Stimulated activated naive CD8-positive, alpha-beta T cell treated with anti-CD3 and anti-CD28 coated beads, Interleukin-15, Interleukin-2, amounts not matched to agents 100 U/mL and 50 U/mL, for 24 hours (primary cell): ENCODE measurements around the gene METRNL.
A peak's percentile ranks its signal among the peaks of the same experiment; 100 is the strongest.

Experiments
- ATAC-seq: fragments of 150-1000 bp; cut with Tn5 transposase; one replicate; pipeline ENCODE4 v1.10.0; 2021
- DNase-seq: peaks from one replicate; pipeline ENCODE4 v3.0.0; 2021

Gene METRNL

DNA sequence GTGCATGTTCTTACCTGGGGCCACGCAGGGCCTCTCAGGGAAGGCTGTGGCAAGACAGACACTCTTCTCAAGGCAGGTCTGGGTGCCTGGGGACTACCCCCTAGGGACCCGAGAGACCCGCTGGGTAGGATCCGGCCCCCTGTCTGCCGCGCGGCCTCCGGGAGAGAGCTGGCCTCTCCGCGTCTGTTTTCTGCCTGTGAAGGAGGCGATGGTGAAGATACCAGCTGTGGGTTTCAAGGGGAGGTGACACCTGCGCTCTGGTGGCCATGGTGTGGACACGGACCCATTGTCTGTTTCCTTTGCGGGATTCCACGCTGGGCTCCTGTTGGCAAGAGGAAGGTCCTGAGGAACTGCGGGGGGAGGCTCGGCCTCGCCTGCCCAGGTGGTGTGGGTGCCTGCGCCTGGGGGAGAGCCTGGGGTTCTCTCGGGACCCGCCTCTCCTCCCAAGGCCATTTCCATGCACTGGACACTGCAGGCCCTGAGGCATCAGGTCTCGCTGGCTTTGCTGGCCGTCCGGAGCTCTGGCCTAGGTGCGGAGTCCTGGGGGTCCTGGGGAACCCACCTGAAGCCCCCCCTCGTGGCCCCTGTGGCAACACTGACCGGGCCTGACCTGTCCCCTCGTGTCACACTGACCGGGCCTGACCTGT, 12.2 kb upstream of the METRNL start:
- ATAC-seq (no peak), DNase-seq (no peak)

DNA sequence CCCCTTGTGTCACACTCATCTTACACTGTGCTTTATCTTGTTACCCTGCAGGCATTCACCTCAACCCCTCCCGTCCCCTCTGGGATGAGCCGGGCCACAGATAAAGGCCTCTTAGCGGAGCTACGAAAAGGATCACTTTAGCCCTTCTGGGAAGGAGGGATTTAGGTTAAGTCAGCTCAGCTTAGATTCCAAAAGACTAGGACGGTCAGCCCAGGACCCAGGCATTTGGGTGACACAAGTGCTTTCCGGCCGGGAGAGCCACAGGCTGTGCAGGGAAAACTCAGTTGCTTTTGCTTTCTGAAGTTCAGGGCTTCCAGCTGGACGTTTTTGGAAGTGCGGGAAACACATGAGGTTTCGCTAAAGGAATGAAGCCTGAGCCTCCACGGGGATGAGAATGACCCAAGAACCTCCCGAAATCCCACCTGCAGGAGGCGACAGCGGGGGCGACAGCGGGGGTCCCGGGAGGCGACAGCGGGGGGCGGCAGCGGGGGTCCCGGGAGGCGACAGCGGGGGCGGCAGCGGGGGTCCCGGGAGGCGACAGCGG, 11.6 kb upstream of the METRNL start:
- ATAC-seq (no peak), DNase-seq (no peak)

DNA sequence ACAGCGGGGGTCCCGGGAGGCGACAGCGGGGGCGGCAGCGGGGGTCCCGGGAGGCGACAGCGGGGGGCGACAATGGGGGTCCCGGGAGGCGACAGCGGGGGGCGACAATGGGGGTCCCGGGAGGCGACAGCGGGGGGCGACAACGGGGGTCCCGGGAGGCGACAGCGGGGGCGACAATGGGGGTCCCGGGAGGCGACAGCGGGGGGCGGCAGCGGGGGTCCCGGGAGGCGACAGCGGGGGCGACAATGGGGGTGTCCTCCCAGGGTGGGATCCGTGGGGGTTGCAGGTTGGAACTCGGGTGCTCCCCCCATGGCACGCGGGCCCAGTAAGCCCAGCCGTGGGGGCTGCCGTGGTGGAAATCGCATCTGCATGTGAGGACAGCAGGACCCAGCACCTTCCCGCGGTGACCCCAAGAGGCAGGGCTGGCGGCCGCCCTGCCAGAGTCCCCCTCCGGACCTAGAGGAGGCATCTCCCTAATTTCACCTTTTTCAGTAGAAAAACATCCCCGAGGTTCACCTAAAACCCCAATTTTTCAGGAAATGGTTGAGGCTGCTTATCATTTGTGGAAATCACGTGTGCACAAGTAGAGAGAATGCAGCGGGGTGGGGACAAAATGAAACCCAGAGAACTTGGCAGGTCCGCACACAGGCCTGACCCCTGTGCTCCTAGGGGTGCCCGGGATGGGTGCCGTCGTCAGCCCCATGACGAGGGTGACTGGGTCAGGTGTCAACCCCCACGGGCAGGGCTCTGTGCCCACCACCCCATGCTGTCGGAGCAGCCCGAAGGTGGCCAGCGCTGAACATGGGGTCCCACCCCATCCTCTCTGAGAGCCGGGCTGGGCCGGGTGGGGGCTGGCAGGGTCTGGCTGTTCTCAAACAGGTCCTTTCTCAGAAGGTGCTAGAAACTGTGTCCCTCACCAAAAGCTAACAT, 10.5 kb upstream of the METRNL start:
- DNase-seq: no peak

DNA sequence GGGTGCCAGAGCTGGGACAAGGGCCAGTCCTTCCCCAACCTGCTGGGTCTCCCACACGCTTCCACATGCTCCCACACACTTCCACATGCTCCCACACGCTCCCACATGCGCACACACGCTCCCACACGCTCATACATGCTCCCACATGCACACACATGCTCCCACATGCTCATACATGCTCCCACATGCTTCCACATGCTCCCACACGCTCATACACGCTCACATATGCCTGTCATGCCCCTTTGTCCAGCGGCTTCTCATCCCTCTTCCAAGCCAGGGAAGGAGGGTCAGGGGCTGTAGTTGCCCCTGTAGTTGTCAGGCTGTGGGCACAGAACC, 9.9 kb upstream of the METRNL start:
- DNase-seq (no peak), ATAC-seq (no peak)

More for the DNA sequence above, 10.5 kb upstream of the METRNL start:
- no peak for ATAC-seq

DNA sequence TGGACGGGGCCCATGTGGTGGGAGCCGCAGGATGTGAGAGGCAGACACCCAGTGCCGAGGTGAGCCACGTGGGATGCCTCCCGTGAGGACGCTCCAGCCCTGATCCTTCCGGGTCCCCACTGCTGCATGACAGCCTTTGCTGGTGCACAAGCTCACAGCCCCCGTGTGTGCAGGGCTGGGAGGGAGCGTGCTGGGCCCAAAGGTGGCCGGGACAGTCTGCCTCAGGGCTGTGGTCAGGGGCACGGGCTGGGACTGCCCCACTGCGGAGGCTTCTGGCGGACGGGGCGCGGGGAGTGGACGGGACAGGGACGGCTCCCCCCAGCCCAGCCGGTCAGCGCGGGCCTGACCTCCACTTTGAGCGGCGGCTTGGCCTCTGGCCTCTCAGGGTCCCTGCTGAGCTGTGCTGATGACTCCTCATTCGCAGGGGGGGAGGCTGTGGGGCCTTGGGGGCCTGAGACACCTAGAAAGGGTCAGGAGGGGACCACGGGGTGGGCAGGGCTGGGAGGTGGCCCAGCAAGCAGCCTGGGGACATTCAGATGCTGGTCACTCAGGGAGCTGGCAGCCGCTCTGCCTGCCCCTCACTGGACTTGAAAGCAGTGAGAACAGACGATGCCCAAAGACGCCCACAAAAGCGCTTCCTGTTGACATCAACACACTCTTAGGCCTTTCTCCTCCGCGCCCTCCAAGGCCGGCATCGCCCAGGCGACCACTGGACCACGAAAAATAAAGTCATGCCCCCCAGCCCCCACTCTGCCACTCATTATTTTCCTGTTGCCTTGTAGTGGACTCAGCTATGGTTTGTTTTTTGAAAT, 9.3 kb upstream of the METRNL start:
- DNase-seq (no peak), ATAC-seq (no peak)

DNA sequence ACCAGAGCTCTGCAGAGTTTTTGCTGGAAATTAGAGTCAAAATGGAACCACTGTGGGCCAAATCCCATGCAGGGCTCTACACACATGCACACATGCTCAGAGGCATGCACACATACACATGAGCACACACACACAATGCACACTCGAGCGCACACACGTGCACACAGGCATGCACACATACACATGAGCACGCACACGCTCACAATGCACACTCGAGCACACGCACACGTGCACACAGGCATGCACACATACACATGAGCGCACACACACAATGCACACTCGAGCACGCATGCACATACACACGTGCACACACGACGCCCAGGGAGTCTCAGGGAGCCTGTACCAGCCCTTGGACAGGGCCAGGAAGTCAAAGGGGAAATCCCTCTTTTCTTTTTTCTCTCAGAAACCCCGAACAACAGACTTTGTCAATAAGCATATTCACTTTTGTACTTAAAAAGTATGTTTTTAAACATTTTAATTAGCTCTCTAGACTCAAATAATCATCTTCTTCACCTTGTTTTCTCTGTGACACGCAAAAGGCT, 8.5 kb upstream of the METRNL start:
- no peak for DNase-seq
- ATAC-seq: no peak

DNA sequence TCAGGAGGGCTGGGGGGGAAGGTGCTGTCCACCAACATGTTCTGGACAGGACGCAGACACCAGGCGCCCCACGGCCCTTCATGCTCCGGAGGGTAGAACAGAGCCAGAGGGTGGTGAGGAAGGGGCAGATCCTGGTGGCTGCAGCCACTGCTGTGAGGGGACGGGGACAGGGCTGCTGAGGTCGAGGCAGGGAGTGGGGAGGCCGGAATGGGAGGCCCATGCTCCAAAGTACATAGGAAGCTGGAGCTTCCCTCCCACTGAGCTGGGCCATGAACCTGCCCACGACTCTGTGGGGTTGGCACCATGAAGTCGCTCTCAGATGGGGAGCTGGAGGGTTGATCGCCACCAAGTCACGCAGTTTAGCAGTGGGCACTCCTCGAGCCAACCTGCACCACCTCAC, 8.0 kb upstream of the METRNL start:
- DNase-seq (no peak), ATAC-seq (no peak)

DNA sequence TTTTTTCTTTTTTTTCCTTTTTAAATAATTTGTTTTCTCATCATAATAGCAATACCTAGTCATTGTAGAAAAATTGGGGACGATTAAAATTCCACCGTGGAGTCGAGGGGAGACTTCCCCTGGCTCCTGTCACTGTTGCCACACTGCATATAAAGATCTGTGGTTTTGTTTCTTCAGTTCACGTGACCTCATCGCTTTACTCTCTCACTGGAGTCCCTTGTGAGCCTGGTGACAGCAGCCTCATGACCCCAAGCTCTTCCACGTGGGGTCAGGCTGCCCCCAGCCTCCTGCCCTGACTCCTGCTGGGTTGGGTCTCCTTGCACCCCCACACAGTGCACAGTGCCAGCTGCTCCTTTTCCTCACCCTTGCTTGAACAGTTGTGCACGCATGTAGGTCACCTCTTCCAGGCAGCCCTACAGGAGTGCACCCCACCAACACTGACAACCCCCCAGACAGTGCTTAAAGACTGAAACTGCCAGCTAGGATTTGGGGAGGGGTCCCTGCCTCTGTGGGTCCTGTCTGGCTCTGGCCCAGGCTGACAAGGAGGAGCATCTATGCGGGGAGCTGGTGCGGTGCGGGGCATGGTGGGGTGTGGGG, 7.3 kb upstream of the METRNL start:
- ATAC-seq: peak; percentile 42
- no peak for DNase-seq

DNA sequence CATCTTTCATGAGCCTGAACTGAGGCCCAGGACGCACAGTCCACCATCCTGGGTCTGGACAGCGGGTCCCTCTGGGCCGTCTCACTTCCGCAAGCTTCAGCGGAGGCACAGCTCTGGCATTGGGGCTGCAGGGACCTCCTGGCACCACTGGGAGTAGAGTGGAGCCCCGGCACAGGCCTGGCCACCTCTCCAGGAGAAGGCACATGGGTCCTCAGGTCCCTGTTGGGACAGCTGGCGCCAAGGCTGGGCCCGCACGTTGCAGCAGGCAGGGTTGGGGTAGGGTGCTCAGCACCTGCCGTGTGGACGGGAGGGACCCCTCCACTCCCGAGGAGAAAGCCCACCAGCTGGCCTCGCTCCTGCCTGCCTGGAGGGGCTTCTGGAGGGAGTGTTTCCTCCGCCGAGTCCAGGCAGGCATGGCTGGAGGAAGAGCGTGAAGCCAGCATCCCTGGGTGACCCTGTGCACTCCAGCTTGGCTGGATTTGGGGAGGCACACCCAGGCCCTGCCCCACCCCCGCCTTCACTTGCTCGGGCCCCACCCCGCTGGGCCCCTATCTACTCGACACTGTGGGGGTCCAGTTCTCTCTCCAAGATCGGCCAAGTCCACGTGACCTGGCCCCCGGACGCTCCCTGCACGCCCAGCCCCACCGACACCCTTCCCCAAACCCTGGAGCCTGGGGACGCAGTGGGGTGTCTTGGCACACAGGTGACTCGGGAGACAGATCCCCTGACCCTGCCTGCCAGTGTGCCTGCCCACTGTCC, 6.6 kb upstream of the METRNL start:
- no peak for ATAC-seq

DNA sequence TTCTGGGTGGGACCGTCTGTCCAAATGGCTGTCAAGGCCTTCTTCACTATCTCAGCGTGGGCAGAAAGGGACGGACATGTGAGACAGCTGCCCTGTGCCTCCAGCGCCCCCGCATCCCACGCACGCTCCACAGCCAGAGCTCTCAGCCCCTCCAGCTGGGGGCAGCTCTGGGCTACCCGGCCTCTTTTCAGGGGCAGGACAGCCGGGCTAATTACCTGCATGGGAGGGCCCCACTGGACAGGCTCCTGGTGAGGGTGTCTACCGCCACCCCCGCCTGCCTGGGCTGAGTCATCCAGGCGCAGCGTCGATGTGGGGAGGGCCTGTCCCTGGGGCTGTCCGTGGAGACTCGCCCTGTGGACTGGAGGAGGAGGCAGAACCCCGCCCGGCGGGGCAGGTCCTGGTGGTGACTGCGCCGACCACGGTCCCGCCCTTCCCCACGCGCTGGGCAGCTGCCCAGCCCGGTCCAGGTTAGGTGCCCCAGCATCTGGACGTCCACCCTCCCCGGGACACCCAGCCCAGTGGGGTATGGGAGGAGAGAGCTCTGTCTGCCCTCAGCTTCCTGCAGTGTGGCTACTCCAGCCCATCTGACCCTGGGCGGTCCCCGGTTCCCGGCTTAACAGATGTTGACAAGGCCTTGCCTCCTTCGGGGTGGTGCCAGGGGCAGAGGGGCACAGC, 5.9 kb upstream of the METRNL start:
- ATAC-seq (no peak), DNase-seq (no peak)

More for the DNA sequence above, 6.6 kb upstream of the METRNL start:
- DNase-seq: no peak

DNA sequence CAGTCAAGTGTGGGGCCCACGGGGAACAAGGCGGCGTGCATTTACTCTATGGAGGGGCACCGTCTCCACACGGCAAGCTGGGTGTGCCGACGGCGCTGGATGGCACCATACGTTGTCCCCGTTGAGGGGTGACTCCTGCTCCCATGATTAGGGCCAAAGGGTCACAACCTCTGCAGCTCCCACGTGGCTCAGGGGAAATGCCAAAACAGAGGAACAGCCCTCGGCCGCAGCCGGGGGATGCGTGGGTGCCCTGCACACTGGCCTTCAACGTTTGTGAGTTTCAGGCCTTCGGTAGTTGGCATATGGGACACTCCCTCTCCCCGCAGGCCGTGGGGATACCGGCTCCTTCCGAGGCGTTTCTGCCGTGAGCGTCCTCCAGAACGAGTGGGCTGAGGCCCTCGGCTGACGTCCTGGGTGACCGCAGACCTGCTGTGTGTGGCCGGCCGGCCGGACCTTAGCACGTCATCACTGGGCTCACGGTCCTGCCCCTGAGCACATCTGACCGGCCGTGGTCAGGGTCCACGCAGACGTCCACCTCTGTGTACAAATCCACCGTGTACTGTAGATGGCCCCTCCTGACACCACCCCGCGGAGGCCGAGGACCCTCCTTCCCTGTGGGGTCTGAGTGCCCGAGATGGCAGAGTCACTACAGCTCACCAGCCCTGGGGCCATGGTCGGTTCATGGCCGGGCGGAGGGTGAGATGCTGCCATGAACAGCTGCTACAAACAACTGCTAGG, 4.8 kb upstream of the METRNL start:
- no peak for ATAC-seq
- no peak for DNase-seq

DNA sequence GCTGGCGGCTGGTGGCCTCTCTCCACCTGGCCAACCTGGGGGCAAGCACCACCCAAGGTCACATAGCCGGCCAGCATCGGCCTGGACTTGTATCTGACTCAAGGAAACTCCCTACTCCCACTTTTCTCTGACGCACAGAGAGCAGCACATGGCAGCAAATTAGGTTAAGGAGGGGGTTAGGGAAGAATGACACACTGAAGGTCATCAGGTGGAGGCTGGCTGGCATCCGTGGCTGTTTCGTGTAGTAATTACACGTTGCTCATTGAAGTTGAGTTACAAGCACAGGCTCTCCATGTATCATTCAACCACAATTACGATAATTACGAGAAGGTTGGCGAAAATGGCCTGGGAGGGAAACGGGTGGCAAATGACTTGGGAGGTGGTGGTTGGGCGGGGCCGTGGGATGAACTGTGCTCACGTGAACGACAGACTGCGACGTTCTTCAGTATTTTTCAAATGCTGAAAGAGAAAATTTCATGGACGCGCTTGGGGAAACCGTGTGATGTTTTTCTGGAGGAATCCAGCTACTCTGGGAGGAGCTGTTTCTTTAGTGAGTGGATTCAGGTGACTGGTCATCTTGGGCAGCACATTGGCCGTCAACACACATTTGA, 4.0 kb upstream of the METRNL start:
- no peak for ATAC-seq
- DNase-seq: no peak

DNA sequence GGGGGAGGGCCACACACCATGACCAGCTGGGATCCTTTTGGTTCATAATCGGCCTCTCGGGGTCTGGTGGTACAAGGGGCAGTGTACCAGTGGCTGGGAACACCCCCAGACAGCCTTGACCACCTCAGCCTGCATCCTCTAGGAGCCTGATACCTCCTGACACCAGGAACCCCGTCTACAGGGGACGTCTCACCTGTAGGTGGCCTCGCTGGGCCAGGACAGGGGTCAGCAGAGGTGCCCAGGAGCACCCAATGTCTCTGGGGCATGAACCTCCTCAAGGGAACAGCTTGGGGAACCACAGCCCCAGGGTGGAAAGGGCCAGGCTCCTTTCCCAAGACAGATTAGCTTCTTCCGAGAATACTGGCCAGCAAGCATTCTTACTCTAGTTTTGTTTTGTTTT, 2.5 kb upstream of the METRNL start:
- DNase-seq: peak; percentile 44
- ATAC-seq: no peak

DNA sequence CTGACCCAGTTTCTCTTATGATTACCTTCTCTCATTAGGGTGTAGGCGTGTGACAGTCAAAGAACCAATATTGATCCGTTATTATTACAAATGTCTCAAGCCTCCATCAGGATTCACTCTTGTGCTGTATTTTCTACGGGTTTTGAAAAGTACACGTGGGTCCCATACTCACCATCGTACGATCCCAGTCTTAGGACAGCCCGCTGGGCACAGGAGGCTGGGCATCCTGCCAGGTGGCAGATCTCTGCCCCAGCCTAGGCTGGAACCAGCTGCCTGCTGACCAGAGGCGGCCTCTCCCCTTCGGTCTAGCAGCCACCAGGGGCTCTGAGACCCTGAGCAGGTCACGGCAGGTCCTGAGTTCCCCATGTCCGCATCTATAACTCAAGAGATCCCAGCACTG, 2.0 kb upstream of the METRNL start:
- no peak for ATAC-seq
- DNase-seq: no peak

DNA sequence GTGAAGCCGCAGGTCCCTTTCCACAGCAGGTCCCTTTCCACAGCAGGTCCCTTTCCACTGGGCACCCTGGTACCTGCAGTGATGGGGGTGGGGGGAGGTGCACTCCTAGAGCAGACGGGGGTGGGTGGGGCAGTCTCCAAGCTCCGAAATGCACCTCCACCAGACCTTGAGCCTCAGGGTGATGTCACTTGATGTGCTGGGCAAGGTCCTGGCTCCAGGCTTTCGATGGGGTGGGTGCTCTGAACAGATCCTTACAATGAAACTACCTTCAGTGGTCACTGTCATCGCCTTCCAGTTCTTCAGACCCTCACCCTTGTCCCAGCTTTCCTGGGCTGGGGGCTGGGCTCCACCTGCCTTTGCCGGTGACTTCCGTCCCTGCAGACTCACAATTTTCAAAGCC, 1.5 kb upstream of the METRNL start:
- no peak for ATAC-seq
- DNase-seq: no peak

DNA sequence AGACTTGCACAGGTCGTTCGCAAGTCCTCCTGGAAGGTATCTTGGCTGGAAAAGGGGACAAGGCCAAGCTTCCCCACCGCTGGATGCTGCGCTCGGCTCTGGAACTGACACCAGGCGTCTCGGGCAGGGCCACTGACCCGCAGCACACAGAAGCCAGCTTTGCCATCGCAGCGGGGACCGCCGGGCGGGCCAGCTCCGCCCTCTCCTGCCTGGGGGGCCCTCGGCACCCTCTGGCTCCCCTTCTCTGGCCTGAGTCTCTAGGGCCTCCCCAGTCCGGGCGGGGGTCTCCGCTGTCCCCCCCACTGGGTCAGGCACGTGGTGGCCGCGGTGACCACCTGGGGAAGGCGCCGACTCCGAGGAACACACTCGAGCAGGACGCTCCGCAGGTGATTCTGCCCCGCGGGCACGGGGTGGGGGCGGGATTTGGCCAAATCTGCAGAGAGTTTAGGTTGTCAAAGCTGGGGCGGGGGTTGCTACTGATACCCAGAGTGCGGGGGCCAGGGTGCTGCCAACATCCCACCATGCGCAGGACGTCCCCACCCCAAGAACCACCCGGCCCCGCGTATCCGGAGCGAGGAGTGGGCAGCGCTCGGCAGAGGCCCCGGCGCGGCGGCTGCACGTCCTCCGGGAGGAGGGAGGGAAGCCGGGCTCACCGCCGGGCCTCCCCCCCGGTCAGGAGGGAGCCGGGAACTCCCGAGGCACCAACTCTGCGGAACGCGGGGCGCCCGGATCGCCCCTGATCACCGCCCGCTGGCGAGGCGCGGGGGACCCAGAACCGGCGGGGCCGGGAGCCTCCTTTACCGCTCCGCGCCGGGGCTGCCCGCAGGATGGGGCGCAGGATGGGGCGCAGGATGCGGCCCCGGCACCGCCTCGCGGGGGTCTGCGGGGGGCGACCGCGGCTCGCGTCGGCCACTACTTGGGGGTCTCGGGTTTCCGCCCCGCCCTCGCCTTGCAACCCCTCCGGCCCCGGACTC, 744 bp upstream of the METRNL start:
- ATAC-seq: no peak
- peak; percentile 33 for DNase-seq

DNA sequence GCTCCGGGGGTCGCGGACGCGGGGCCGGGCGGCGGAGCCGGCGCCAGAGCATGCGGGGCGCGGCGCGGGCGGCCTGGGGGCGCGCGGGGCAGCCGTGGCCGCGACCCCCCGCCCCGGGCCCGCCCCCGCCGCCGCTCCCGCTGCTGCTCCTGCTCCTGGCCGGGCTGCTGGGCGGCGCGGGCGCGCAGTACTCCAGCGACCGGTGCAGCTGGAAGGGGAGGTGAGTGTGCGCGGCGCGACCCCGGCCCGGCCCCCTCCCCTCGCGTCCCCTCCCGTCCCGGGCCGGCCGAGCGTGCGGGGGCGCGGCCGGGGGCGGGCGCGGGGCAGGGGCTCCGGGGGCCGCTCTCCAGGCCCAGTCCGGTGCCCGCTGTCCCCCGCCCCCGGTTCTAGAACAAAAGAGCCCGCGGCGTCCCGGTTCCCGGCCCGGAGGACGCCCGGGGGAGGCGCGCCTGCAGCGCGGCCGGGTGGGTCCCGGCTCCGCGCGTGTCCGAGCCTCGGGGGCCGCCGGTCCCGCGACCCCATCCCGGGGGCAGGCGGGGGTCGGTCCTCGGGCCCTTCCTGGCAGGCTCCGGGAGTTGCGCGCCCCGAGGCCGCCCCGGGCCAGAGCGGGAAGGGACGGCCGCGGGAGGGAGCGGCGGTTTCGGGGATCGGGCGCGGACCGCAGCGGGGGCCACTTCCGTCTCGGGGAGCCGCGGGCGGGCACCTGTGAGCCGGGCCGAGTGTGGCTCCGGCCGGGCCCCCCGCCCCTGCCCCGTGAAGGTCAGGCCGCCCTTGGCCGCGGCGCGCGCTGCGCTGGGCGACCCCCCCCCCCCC, 563 bp downstream of the METRNL start:
- DNase-seq (peak; percentile 31), ATAC-seq (no peak)

DNA sequence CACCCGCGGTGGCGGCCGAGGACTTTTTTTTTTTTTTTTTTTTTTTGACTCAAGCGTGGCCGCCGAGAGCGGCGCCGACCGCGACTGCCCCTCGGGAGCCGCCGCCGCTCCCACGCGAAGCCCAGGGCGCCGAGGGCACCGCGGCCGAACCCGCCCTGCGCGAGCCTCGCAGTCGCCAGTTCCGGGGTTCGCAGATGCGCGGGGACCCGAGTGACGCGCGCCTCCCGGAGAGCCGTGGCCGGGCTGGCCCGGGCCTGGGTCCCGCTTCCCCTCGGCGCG, 1.1 kb downstream of the METRNL start:
- ATAC-seq: no peak
- DNase-seq: no peak
